Small intestine (tissue), 7 donors: ENCODE results near the gene KLHDC1. TPM values are rescaled to one million over a fixed set of nuclear protein-coding genes. Genes with fewer than 3 reads are reported as not detected.
"Not testable (repeated sequence)": the region's sequence is repeated elsewhere in the genome, so short reads cannot be mapped to it uniquely, and the experiment has no call there.

Source experiments
- DNase-seq, 2 donors: peaks; one replicate each; pipeline versions ENCODE4 v3.0.0 to v3.0.0-alpha.2; 2013
- FAIRE-seq: peaks from 2 replicates; lab custom pipeline; 2012; peaks lifted over from hg19 to GRCh38; lab: Jason Lieb, UNC
- H3K27ac ChIP-seq, 3 donors: one replicate each; pipeline ENCODE4 v1.5.1; 2013; ENCODE audit warnings: low read length in 2 of 3, mild to moderate bottlenecking in 2 of 3, control low read depth in 1 of 3, inconsistent platforms in 1 of 3, low read depth in 1 of 3, moderate library complexity in 1 of 3
- H3K27me3 ChIP-seq, 3 donors: one replicate each; pipeline ENCODE4 v1.6.1; 2013; ENCODE audit warnings: low read length in 3 of 3, inconsistent platforms in 1 of 3; ENCODE audit not compliant: control insufficient read depth in 3 of 3, insufficient read depth in 3 of 3
- H3K36me3 ChIP-seq, 3 donors: one replicate each; pipeline ENCODE4 v1.6.1; 2013; ENCODE audit warnings: low read length in 3 of 3, inconsistent platforms in 1 of 3, low read depth in 1 of 3, mild to moderate bottlenecking in 1 of 3, moderate library complexity in 1 of 3; ENCODE audit not compliant: control insufficient read depth in 3 of 3, insufficient read depth in 2 of 3
- H3K4me1 ChIP-seq, 3 donors: one replicate each; pipeline ENCODE4 v1.6.1; 2013; ENCODE audit warnings: low read length in 2 of 3, inconsistent platforms in 1 of 3, low read depth in 1 of 3, mild to moderate bottlenecking in 1 of 3, moderate library complexity in 1 of 3; ENCODE audit not compliant: control insufficient read depth in 3 of 3, insufficient read depth in 2 of 3
- H3K4me3 ChIP-seq, 3 donors: one replicate each; pipeline ENCODE4 v1.5.1; 2013; ENCODE audit warnings: low read length in 3 of 3, control low read depth in 1 of 3, inconsistent platforms in 1 of 3, low read depth in 1 of 3, mild to moderate bottlenecking in 1 of 3, moderate library complexity in 1 of 3
- H3K9me3 ChIP-seq, 2 donors: one replicate each; pipeline ENCODE4 v1.6.1; 2013; ENCODE audit warnings: low read depth in 1 of 2, low read length in 1 of 2; ENCODE audit not compliant: control insufficient read depth in 2 of 2, insufficient read depth in 1 of 2
- WGBS, 3 donors: extraction: QIAGEN DNeasy Blood & Tissue Kit; methylation state at CpG; one replicate each; pipeline ENCODE4 v1.1.7; 2013; 5-methylcytosine and 5-hydroxymethylcytosine counted together
- polyA plus RNA-seq, 4 donors: library from polyadenylated mRNA; stranded (reverse) in 3 of 4; unstranded in 1 of 4; fragments of 200-250 nt in 3 of 4; fragments of 120-200 nt in 1 of 4; gene quantifications; one replicate each; pipeline versions ENCODE4 v1.2.1 to v1.2.3, GENCODE V29; 2013
- donor health status: healthy with polysubstance abuse.
- donor health status: control.
- donor health status: control.
- donor health status: Bipolar disorder and iron deficiency.
- donor health status: healthy.

The KLHDC1 gene
- polyA plus RNA-seq, 4 donors = 1.3 to 4.0 (median 2.5) TPM

DNA sequence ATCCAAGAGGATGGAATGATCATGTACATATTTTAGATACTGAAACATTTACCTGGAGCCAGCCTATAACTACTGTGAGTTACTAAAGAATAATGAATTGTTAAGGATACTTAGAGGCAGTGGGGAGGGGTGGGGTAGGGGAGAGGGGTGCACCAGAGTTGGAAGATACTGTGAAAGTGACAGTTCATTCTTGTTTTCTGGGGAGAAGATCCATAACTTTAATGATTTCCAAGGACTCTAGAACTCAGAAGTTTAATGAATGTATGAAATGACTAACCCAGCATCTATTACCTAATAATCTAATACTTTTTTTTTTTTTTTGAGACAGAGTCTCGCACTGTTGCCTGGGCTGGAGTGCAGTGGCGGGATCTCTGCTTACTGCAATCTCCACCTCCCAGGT lies 85.5 kb downstream of the KLHDC1 start:
- no peaks in the 10 kb centered on the region for H3K27me3 ChIP-seq
- H3K4me1 ChIP-seq = no peaks in the 10 kb centered on the region
- DNase-seq (no peak), FAIRE-seq (no peak)
- H3K36me3 ChIP-seq = peaks cover 12 to 29% (median 21%) of the 10 kb centered on the region in 3 donors
- H3K4me3 ChIP-seq = no peak overlapping the region
- H3K27ac ChIP-seq = no peak overlapping the region
- no peaks in the 10 kb centered on the region for H3K9me3 ChIP-seq
- 91 to 95% (median 94%) methylated on average over 2 of the region's 2 CpGs for WGBS, 3 donors

DNA sequence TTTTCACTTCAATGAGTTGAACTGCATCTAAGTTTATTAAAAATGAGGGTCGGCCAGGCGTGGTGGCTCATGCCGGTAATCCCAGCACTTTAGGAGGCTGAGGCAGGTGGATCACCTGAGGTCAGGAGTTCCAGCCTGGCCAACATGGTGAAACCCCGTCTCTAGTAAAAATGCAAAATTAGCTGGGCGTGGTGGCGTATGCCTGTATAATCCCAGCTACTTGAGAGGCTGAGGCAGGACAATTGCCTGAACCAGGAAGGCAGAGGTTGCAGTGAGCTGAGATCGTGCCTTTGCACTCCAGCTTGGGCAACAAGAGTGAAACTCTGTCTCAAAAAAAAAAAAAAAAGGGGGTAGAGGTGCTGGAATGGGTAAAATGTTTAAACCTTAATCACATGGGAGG lies 88.1 kb downstream of the KLHDC1 start:
- WGBS, 3 donors = 93 to 96% (median 96%) methylated on average over 7 of the region's 7 CpGs
- H3K36me3 ChIP-seq = peaks cover 6 to 27% (median 25%) of the 10 kb centered on the region in 3 donors
- DNase-seq, FAIRE-seq, H3K4me1 ChIP-seq, H3K27me3 ChIP-seq, H3K27ac ChIP-seq, H3K4me3 ChIP-seq, H3K9me3 ChIP-seq: not testable (repeated sequence)

DNA sequence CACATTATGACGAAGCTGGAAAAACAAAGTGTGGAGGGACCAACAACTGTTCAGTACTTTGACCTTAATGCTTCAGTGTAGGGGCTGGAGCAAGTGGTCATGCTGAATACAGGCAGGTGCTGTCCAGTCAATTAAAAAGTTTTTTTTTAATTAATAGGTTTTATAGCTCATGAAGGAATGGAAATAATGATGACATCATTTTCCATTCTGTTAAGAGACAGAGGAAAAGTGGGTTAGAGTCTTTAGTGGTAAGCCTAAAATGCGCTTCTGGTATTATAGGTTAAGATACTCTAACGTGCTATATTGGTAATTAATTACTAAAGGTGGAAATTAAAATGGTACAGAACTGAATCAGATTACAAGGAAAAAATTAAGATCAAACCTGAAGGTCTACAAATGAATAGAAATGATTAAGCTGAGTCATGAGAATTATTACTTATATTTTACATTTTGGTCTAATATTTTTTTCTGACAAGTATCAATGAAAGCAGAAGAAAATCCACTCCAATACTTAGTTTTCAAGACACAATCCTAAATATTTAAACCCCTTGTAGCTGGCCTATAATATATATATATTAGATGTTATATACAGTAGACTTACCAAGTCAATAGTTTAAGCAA lies 90.6 kb downstream of the KLHDC1 start:
- H3K36me3 ChIP-seq = peaks cover 11 to 33% (median 29%) of the 10 kb centered on the region in 3 donors
- no peaks in the 10 kb centered on the region for H3K9me3 ChIP-seq
- H3K27me3 ChIP-seq = no peaks in the 10 kb centered on the region
- 74 to 86% (median 79%) methylated on average over 3 of the region's 3 CpGs for WGBS, 3 donors
- FAIRE-seq (peak; percentile 67), DNase-seq (no peak)
- H3K27ac ChIP-seq = no peak overlapping the region
- H3K4me1 ChIP-seq = no peaks in the 10 kb centered on the region
- H3K4me3 ChIP-seq = no peak overlapping the region

DNA sequence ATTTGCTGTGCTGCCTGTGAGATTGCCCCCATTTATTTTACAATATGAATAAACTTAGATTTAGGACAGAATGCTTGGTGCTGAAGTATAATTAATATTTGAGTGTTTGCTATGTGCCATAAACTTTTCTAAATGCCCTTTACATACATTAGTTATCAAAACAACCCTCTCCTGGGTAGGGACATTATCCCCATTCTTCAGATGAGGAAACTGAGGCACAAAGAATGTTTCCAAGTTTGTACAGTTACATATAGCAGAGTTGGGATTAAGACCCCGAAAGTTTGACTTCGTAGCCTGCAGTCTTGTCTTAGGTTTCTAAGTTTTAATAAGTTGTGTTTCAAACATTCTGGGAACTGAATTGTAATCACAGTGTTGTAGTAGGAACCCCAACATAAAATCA lies 93.4 kb downstream of the KLHDC1 start:
- WGBS, 3 donors = 96 to 100% (median 98%) methylated on average over 2 of the region's 2 CpGs

DNA sequence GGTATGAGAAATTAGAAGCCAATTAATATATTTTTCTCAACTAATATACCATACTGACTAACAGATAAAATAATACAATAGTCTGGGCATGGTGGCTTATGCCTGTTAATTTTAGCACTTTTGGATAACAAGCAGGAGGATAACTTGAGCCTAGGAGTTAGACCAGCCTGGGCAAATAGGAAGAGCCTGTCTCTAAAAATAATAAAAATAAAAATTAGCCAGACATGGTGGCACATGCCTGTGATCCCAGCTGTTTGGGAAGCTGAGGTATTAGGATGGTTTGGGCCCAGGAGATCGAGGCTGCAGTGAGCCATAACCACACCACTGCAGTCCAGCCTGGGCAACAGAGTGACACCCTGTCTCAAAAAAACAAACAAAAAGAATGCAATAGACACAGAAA lies 99.7 kb downstream of the KLHDC1 start:
- Histone ChIP-seq H3K9me3 (no peaks in the 10 kb centered on the region), H3K4me3 (no peak overlapping the region), H3K4me1 (no peaks in the 10 kb centered on the region), H3K27ac (no peak overlapping the region), H3K27me3 (no peaks in the 10 kb centered on the region), H3K36me3 (peaks cover 12 to 43% (median 18%) of the 10 kb centered on the region in 3 donors)
- no peak for DNase-seq
- 0% methylated on average over 1 of the region's 1 CpG for WGBS, 3 donors
- no peak for FAIRE-seq

More for the DNA sequence above, 93.4 kb downstream of the KLHDC1 start:
- no peaks in the 10 kb centered on the region for H3K4me1 ChIP-seq
- no peaks in the 10 kb centered on the region for H3K27me3 ChIP-seq
- H3K36me3 ChIP-seq = peaks cover 13 to 37% (median 28%) of the 10 kb centered on the region in 3 donors
- FAIRE-seq (no peak), DNase-seq (no peak)
- H3K9me3 ChIP-seq = no peaks in the 10 kb centered on the region
- no peak overlapping the region for H3K4me3 ChIP-seq
- H3K27ac ChIP-seq = no peak overlapping the region

DNA sequence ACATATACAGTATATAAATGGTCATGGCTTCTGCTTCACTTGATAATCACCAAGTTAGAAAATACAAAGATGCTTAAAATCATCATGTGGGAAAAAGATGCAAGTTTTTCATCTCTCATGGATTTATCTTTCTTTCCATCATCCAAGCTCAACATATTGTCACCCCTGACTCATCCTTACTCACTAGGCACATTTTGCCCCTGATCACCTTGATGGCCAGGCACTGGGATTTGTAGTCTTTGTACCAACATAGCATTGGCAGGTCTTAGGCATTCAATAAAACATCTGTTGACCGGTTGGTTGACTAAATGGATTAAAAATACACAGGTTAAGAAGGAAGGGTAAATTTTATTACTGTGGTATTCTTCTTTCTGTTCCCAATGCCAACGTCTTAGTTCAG lies 103.1 kb downstream of the KLHDC1 start:
- Histone ChIP-seq H3K9me3 (no peaks in the 10 kb centered on the region), H3K27ac (no peak overlapping the region), H3K4me1 (no peaks in the 10 kb centered on the region), H3K4me3 (no peak overlapping the region), H3K36me3 (peaks cover 15 to 39% (median 20%) of the 10 kb centered on the region in 3 donors), H3K27me3 (no peaks in the 10 kb centered on the region)
- 91 to 95% (median 91%) methylated on average over 2 of the region's 2 CpGs for WGBS, 3 donors
- no peak for DNase-seq
- no peak for FAIRE-seq

Other genes starting within 250 kb of the KLHDC1 start
- gene RPS29, start 106.7 kb upstream of the KLHDC1 start, polyA plus RNA-seq = 1,000 to 10,000 TPM; 2,810 to 5,742 (median 3,888) TPM
- gene LRR1, start 94.2 kb upstream of the KLHDC1 start, polyA plus RNA-seq = 10 to 100 TPM; 13.3 to 21.0 (median 16.2) TPM
- gene RPL36AL, start 72.5 kb upstream of the KLHDC1 start, polyA plus RNA-seq = 100 to 1,000 TPM; 328 to 910 (median 674) TPM
- gene MGAT2, start 72.3 kb upstream of the KLHDC1 start, polyA plus RNA-seq = 10 to 100 TPM; 13.5 to 59.1 (median 26.0) TPM
- gene DNAAF2, start 57.9 kb upstream of the KLHDC1 start, polyA plus RNA-seq = 10 to 100 TPM in 2 of 4 donors, 1 to 10 TPM in 2; 8.3 to 19.5 (median 10.3) TPM
- gene POLE2, start 4.9 kb upstream of the KLHDC1 start, polyA plus RNA-seq = 1 to 10 TPM; 2.4 to 9.8 (median 8.6) TPM
- 100 to 1,000 TPM in 2 of 4 donors, 10 to 100 TPM in 2; 40.0 to 135 (median 103) TPM for gene KLHDC2, start 75.0 kb downstream of the KLHDC1 start, polyA plus RNA-seq
- 10 to 100 TPM; 19.6 to 43.8 (median 31.3) TPM for gene NEMF, start 159.7 kb downstream of the KLHDC1 start, polyA plus RNA-seq
- 10 to 100 TPM; 51.9 to 78.6 (median 65.0) TPM for gene ARF6, start 200.0 kb downstream of the KLHDC1 start, polyA plus RNA-seq